Uterus (tissue), 2 donors: ENCODE results near the gene RPF1.

Experiments used
- CTCF ChIP-seq, 4 experiments: fragments of 200-600 bp in 2 of 4; fragments of 450-650 bp in 2 of 4; sonication (generic) in 2 of 4; IDR thresholded peaks; one replicate each; pipeline ENCODE4 v1.5.1; 2016 to 2019; ENCODE audit warnings: antibody characterized with exemption in 4 of 4, mild to moderate bottlenecking in 2 of 4, moderate library complexity in 1 of 4
- POLR2A ChIP-seq, 2 donors: fragments of 450-650 bp; IDR thresholded peaks; one replicate each; pipeline ENCODE4 v1.6.1; 2016; ENCODE audit warnings: antibody characterized with exemption in 2 of 2, mild to moderate bottlenecking in 1 of 2, moderate library complexity in 1 of 2

- TF ChIP-seq CTCF (IDR thresholded peaks at IDR 0.05) (peak in 2 of 4 experiments; percentile 14 to 25), POLR2A (IDR thresholded peaks at IDR 0.05) (no peak)
These were observed 62.6 kb downstream of the RPF1 start for GRCh38 chr1:84541679-84542078.
